Measurements from ENCODE around the gene TAAR8.
A peak's percentile ranks its signal among the peaks of the same experiment; 100 is the strongest.
"Not testable (repeated sequence)": the region's sequence is repeated elsewhere in the genome, so short reads cannot be mapped to it uniquely, and the experiment has no call there.

TAAR8 gene

GRCh38 chr6:132590362-132590761 is 37.9 kb downstream of the TAAR8 start:
- TF ChIP-seq CTCF (IDR thresholded peaks at IDR 0.05; ENCODE audit: borderline replicate concordance, insufficient read depth, low read depth, low read length) = no peak
- no peak overlapping the region for H3K4me3 ChIP-seq (ENCODE audit: low read depth, low read length)

GRCh38 chr6:132592855-132593254 is 40.4 kb downstream of the TAAR8 start:
- TF ChIP-seq CTCF (IDR thresholded peaks at IDR 0.05; ENCODE audit: borderline replicate concordance, insufficient read depth, low read depth, low read length) = no peak
- no peak overlapping the region for H3K4me3 ChIP-seq (ENCODE audit: low read depth, low read length)

- H3K4me3 ChIP-seq (ENCODE audit: low read depth, low read length) = no peak overlapping the region
- no peak for TF ChIP-seq CTCF (IDR thresholded peaks at IDR 0.05; ENCODE audit: borderline replicate concordance, insufficient read depth, low read depth, low read length)
These were observed 43.7 kb downstream of the TAAR8 start for GRCh38 chr6:132596201-132596600.

GRCh38 chr6:132598473-132598872 is 46.0 kb downstream of the TAAR8 start:
- TF ChIP-seq CTCF (IDR thresholded peaks at IDR 0.05; ENCODE audit: borderline replicate concordance, insufficient read depth, low read depth, low read length) = peak; percentile 46; the same call in 1 of the 2 replicates
- no peak overlapping the region for H3K4me3 ChIP-seq (ENCODE audit: low read depth, low read length)

- H3K4me3 ChIP-seq (ENCODE audit: low read depth, low read length) = not testable (repeated sequence)
These were observed 48.4 kb downstream of the TAAR8 start for GRCh38 chr6:132600900-132601299.
